Measurements from ENCODE around the gene GTPBP1. TPM values are rescaled to one million over a fixed set of nuclear protein-coding genes. Genes with fewer than 3 reads are reported as not detected.

GTPBP1 gene
- total and polyA plus RNA-seq, 2 of the 4 experiments (the other 2 are of a cell fraction), result 12.4 to 29.5 TPM

GRCh38 chr22:38719196-38719595, 13.5 kb downstream of the GTPBP1 start:
- in situ Hi-C loops (cut with MboI; ENCODE audit: low sequenced_read_pairs), result no loop called here

More at GRCh38 chr22:38719196-38719595, 13.5 kb downstream of the GTPBP1 start:
- TF ChIP-seq NFE2L2 (IDR thresholded peaks at IDR 0.05; ENCODE audit: low read depth, low read length) (no peak), SMC3 (IDR thresholded peaks at IDR 0.05; ENCODE audit: low read depth, low read length) (no peak), RCOR1 (IDR thresholded peaks at IDR 0.05; ENCODE audit: insufficient replicate concordance, low read length) (no peak), RFX5 (IDR thresholded peaks at IDR 0.05; ENCODE audit: low read depth, low read length) (no peak), CEBPB (IDR thresholded peaks at IDR 0.05; ENCODE audit: low read depth, low read length) (no peak), RAD21 (IDR thresholded peaks at IDR 0.05; ENCODE audit: low read length) (no peak), MXI1 (IDR thresholded peaks at IDR 0.05; ENCODE audit: borderline replicate concordance, low read depth, low read length) (no peak), CHD1 (IDR thresholded peaks at IDR 0.05; ENCODE audit: low read depth, low read length) (no peak), MAZ (IDR thresholded peaks at IDR 0.05; ENCODE audit: borderline replicate concordance, low read depth, low read length) (no peak), POLR2A (IDR thresholded peaks at IDR 0.05; ENCODE audit: low read depth, low read length) (no peak), BHLHE40 (IDR thresholded peaks at IDR 0.05; ENCODE audit: low read depth, low read length) (no peak), FOS (IDR thresholded peaks at IDR 0.05; ENCODE audit: low read depth, low read length) (no peak), MAFK (IDR thresholded peaks at IDR 0.05; ENCODE audit: low read depth, low read length) (no peak)
- TF ChIP-seq, protein P1, sequence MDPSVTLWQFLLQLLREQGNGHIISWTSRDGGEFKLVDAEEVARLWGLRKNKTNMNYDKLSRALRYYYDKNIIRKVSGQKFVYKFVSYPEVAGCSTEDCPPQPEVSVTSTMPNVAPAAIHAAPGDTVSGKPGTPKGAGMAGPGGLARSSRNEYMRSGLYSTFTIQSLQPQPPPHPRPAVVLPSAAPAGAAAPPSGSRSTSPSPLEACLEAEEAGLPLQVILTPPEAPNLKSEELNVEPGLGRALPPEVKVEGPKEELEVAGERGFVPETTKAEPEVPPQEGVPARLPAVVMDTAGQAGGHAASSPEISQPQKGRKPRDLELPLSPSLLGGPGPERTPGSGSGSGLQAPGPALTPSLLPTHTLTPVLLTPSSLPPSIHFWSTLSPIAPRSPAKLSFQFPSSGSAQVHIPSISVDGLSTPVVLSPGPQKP (IDR thresholded peaks at IDR 0.05; ENCODE audit: borderline replicate concordance, low read depth, low read length), result no peak
- TF ChIP-seq, protein P2, sequence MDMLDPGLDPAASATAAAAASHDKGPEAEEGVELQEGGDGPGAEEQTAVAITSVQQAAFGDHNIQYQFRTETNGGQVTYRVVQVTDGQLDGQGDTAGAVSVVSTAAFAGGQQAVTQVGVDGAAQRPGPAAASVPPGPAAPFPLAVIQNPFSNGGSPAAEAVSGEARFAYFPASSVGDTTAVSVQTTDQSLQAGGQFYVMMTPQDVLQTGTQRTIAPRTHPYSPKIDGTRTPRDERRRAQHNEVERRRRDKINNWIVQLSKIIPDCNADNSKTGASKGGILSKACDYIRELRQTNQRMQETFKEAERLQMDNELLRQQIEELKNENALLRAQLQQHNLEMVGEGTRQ (IDR thresholded peaks at IDR 0.05; ENCODE audit: low read depth, low read length), result no peak
- TF ChIP-seq, protein P3, sequence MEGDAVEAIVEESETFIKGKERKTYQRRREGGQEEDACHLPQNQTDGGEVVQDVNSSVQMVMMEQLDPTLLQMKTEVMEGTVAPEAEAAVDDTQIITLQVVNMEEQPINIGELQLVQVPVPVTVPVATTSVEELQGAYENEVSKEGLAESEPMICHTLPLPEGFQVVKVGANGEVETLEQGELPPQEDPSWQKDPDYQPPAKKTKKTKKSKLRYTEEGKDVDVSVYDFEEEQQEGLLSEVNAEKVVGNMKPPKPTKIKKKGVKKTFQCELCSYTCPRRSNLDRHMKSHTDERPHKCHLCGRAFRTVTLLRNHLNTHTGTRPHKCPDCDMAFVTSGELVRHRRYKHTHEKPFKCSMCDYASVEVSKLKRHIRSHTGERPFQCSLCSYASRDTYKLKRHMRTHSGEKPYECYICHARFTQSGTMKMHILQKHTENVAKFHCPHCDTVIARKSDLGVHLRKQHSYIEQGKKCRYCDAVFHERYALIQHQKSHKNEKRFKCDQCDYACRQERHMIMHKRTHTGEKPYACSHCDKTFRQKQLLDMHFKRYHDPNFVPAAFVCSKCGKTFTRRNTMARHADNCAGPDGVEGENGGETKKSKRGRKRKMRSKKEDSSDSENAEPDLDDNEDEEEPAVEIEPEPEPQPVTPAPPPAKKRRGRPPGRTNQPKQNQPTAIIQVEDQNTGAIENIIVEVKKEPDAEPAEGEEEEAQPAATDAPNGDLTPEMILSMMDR (conservative IDR thresholded peaks at IDR 0.05; ENCODE audit: low read depth, low read length), result no peak
- Histone ChIP-seq H2BK5ac (ENCODE audit: low read depth, low read length, poor library complexity, severe bottlenecking) (no peak overlapping the region), H2AK9ac (replicated peaks; ENCODE audit: low read depth, low read length, poor library complexity) (no peak overlapping the region), H3K23ac (ENCODE audit: low read depth, low read length) (no peak overlapping the region), H3K14ac (replicated peaks; ENCODE audit: low read depth, low read length) (no peak overlapping the region), H3K79me1 (ENCODE audit: low read depth in 1 of 2, low read length in 2 of 2) (peaks cover 37 to 74% of the 10 kb centered on the region in 2 experiments), H2BK15ac (ENCODE audit: low read depth, low read length) (no peak overlapping the region), H3K9me1 (ENCODE audit: insufficient read depth, low read length) (peaks cover 28% of the 10 kb centered on the region), H3K4me2 (ENCODE audit: low read depth, low read length) (no peak overlapping the region), H3K18ac (ENCODE audit: low read depth, low read length) (no peak overlapping the region), H4K5ac (ENCODE audit: low read depth, low read length) (no peak overlapping the region), H3K27me3 (ENCODE audit: control insufficient read depth, insufficient read depth, low read length) (no peaks in the 10 kb centered on the region), H4K91ac (ENCODE audit: insufficient read depth, low read depth, low read length) (no peak overlapping the region), H2BK120ac (ENCODE audit: low read depth, low read length) (no peak overlapping the region), H3K9ac (ENCODE audit: low read depth, low read length) (no peak overlapping the region), H3K27ac (ENCODE audit: insufficient read depth, low read length) (peak overlapping the region; percentile 19; the same call in 1 of the 2 replicates), H2AFZ (replicated peaks; ENCODE audit: low read length, poor library complexity) (no peak overlapping the region), H2BK20ac (ENCODE audit: low read depth, low read length) (no peak overlapping the region), H2AK5ac (ENCODE audit: low read depth, low read length) (0 out of 2 replicates have a peak overlapping the region, but pooled peaks have one; percentile 3), H4K8ac (ENCODE audit: low read depth in 2 of 2, low read length in 2 of 2) (no peak overlapping the region), H3K56ac (ENCODE audit: extremely low read depth, insufficient read depth, low read length) (no peak overlapping the region), H3K4ac (ENCODE audit: low read depth, low read length) (no peak overlapping the region), H3K4me1 (ENCODE audit: control insufficient read depth, insufficient read depth, low read length) (peaks cover 4% of the 10 kb centered on the region), H3K9me3 (ENCODE audit: control insufficient read depth, insufficient read depth, low read length) (no peaks in the 10 kb centered on the region), H3K4me3 (ENCODE audit: insufficient read depth, low read depth, low read length) (no peak overlapping the region), H4K20me1 (ENCODE audit: insufficient read depth, low read length) (peaks cover 41% of the 10 kb centered on the region), H3K36me3 (ENCODE audit: control insufficient read depth, insufficient read depth, low read length) (peaks cover 39% of the 10 kb centered on the region)
- dilution Hi-C loops (cut with HindIII; ENCODE audit: low sequenced_read_pairs, unreplicated experiment), result no loop called here
- 89% methylated on average over 3 of the region's 6 CpGs; no CpG with 5 or more reads in 1 of the 2 experiments for WGBS, 2 experiments (ENCODE audit: extremely low coverage in 2 of 2, insufficient read length in 1 of 2)
- no peak for DNase-seq
- intact Hi-C loops (cut with micrococcal nuclease), result no loop called here
- ChIA-PET POLR2A (ENCODE audit: unreplicated experiment) (no interaction called here), CTCF (interaction anchor here (1.1 kb wide), 1 partner anchor 38 kb away, joined by 4 read pairs; the partner anchor contains the start of gene TOMM22)
- no TSS peak for BruUV-seq (replicated peaks)
- no peak for ATAC-seq (ENCODE audit: low read depth)

Measured in IMR-90 (cell line).